Globus pallidus (tissue), 1 donor: ENCODE measurements around the gene CBR3.
"Not testable (repeated sequence)": the region's sequence is repeated elsewhere in the genome, so short reads cannot be mapped to it uniquely, and the experiment has no call there.

Experiments used
- DNase-seq: peaks from one replicate; pipeline ENCODE4 v3.0.0-alpha.2; 2015; ENCODE audit warnings: low spot score

The CBR3 gene

GRCh38 chr21:36134803-36135390, at the start of gene CBR3:
TSS of gene CBR3 (plus strand) at chr21:36135079. CDS start at chr21:36135193, 114 bp downstream.
- DNase-seq = no peak

DNA sequence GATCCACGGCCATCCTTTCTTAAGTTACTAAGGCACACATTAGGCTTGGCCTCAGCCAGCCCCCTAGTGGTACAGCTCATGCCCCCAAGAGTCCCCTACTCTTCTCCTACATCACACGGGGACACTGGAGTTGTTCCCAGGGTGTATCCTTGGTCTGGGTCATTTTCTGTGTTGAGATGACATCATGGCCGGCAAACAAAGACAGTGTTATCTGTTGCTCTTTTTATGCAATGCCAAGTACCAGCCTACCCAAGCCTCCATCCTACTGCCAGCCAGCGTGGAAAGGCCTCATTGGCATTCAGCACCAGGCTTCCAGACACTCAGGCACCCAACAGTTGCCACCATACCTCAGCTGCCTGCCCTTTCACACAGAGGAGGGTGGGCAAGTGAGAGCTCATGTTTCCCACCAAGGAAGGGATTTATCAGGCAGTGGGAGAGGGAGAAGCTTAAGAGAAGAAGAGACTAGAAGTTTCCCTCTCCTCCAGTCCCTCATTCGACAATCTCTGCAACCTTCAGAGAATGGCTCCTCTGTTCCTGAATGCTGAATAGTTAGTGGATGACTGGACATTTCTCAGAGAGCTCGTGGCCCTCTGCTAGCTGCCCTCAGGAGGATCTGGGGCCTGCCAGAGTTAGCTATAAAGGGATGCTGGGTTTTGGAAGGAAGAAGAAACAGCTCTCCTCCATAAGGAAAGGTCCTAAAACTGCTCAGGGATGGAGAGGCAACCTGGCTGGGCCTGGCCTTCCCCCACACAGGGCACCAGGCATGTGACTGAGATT, 47.3 kb upstream of the CBR3 start:
- DNase-seq = peak; percentile 99

GRCh38 chr21:36089946-36090345, 44.9 kb upstream of the CBR3 start:
- DNase-seq = no peak

GRCh38 chr21:36092681-36093080, 42.2 kb upstream of the CBR3 start:
- no peak for DNase-seq

GRCh38 chr21:36093512-36093911, 41.4 kb upstream of the CBR3 start:
- DNase-seq = no peak

- no peak for DNase-seq
These were observed 38.2 kb upstream of the CBR3 start for GRCh38 chr21:36096398-36097290.

- DNase-seq = no peak
These were observed 37.3 kb upstream of the CBR3 start for GRCh38 chr21:36097427-36098181.

GRCh38 chr21:36098182-36098532, 36.7 kb upstream of the CBR3 start:
- DNase-seq = no peak

DNA sequence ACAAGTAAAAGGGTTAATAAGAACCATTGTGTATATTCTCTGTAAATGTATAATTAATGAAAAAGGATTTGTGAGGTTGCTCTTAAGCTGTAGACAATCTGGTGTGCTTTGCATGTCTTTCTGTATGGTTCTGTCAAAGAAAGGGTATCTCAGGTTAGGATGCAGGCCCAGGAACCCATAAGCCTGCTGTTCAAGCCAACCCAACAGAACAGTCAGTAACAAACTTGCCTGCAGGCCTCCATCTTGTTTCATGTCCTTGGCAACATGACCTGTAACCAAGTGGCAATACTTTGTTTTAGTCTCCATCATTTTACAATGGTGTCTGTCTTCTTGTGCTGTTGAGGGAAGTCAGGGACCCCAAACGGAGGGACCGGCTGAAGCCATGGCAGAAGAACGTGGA, 35.9 kb upstream of the CBR3 start:
- DNase-seq = no peak

DNA sequence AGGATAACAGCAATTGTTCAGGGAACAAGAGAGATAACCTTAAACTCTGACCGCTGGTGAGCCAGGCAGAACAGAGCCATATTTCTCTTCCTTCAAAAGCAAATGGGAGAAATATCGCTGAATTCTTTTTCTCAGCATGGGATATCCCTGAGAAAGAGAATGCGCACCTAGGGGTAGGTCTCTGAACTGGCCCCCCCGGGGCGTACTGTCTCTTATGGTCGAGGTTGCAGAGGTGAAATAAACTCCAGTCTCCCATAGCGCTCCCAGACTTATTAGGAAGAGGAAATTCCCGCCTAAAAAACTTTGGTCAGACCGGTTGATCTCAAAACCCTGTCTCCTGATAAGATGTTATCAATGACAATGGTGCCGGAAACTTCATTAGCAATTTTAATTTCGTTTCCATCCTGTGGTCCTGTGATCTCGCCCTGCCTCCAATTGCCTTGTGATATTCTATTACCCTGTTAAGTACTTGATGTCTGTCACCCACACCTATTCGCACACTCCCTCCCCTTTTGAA, 35.1 kb upstream of the CBR3 start:
- not testable (repeated sequence) for DNase-seq

GRCh38 chr21:36100971-36101641, 33.8 kb upstream of the CBR3 start:
- no peak for DNase-seq

DNA sequence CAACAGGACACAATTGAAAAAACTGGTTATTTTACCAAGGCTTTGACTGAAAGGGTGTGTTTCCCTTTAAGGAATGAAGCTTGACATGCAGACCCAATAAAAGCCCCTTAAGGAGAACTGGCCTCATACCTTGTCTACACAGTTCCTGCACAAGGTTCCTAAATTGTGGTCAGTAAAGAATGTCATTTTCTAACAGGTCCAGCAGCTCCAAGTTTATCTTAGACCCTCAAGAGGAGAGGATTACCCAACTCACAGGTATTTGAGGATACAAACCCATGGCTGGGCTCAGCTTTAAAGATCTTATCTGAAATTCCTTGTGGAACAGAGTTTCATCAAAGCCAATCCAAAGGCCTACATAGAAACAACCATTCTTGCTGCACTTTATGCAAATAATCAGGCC, 31.4 kb upstream of the CBR3 start:
- no peak for DNase-seq

DNA sequence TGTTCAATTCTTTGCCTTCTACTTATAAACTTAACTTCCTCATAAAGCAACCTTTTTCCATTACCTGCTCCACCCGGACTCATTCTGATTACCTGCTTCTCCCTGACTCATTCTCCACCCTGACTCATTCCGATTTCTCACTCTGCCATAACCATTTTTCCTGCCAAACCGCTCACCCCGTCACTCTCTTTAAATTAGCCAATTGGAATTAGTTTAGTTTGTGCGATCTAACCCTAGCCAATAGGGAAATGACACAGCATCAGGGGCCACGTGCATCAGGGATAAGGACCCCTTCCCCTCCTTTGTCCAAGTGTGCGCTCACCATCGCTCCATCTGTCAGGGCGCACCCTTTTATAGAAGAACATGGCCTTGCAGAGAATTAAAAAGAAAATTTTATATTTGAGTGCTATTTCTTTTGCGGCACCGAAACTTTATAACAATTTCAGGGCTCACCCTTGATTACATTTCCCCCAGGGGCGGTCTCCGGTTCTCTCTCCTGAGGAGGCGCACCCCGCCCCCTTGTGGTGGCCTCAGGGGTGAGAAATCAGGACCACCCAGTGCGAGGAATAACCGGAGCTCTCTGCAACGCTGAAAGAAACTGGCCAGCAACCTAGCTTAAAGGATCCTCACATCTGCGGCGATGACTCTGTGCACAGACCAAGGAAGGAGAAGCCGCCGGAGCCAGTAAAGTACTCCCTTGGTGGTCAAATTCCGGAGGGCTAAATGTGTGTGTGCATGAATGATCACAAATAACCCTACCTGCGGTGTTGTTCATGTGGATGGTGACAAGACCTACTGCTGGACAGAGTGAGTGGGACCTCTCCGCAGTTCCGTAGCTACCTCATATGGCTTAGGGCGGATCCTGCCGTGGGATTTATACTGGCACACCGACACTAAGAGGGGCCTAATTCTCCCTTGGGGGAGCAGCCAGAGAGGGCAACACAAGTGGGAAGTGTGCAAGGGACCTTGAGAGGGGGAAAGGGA, 30.3 kb upstream of the CBR3 start:
- DNase-seq = peak; percentile 83

- no peak for DNase-seq
These were observed 29.5 kb upstream of the CBR3 start for GRCh38 chr21:36105327-36105842.

GRCh38 chr21:36109868-36110267, 25.0 kb upstream of the CBR3 start:
- DNase-seq = no peak

DNA sequence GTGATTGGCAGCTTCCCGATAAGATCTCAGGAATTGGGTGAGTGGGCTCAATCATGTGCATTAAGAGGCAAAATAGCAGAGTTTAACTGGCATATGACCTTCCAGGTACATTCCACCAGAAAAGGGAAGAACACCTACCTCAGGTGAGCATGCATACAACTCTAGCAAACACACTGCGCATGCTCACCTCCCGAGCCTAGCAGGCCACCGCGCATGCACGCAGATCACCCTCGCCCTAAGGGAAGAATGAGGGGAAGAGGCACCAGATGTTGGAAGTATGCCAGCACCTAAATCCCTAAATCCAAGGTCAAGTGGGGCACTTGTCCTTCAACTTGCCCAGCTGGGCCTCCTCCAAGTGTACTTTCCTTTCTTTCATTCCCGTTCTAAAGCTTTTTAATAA, 23.6 kb upstream of the CBR3 start:
- DNase-seq = no peak

DNA sequence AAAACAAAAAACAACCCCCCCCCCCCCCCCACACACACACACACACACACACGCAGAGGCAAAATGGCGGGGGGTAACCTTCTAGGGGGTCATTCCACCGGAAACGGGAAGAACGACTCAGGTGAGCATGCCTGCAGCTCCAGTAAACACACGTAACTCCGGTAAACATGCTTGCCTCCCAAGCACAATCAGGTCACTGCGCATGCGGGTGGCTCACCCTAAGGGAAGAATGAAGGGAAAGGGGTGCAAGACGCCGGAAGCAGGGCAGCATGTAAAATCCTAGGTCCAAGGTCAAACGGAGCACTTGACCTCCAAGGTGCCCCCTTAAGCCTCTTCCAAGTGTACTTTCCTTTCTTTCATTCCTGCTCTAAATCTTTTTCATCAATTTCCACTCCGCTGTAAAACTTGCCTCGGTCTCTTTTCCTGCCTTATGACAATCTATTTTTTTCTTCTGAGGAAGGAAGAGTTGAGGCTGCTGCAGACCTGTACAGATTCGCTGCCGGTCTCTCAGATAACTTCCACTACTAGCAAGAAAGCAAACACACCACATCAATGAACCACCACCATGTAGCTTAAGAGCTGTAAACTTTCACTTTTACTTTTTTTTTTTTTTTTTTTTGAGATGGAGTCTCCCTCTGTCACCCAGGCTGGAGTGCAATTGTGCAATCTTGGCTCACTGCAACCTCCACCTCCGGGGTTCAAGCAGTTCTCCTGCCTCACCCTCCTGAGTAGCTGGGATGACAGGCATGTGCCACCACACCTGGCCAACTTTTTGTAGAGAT, 21.0 kb upstream of the CBR3 start:
- DNase-seq = no peak

DNA sequence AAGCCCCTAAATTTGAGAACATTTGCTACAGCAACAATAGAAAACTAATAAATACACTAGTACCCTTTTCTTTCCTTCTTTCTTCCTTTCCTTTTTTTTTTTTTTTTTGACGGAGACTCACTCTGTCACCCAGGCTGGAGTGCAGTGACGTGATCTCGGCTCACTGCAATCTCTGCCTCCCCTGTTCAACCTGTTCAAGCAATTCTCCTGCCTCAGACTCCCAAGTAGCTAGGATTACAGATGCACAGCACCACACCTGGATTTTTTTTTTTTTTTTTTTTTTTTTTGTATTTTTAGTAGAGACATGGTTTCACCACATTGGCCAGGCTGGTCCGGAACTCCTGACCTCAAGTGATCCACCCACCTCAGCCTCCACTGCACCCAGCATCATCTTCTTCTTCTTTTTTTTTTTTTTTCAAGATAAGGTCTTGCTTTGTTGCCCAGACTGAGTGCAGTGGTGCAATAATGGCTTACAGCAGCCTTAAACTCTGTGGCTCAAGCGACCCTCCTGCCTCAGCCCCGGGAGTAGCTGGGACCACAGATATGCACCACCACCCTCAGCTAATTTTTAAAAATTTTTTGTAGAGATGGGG, 19.6 kb upstream of the CBR3 start:
- no peak for DNase-seq

- no peak for DNase-seq
These were observed 17.6 kb upstream of the CBR3 start for GRCh38 chr21:36117286-36117741.
